ENCODE measurements around the gene POU2AF2. TPM values are rescaled to one million over a fixed set of nuclear protein-coding genes. Genes with fewer than 3 reads are reported as not detected.
"Not testable (repeated sequence)": the region's sequence is repeated elsewhere in the genome, so short reads cannot be mapped to it uniquely, and the experiment has no call there.

The POU2AF2 gene
- total RNA-seq, 1 donor from 2014 or later, result not detected

- H3K4me3 Mint-ChIP-seq (ENCODE audit: low read depth), result no peak overlapping the region
- peaks cover 16% of the 10 kb centered on the region for H3K9me3 Mint-ChIP-seq (ENCODE audit: low read depth)
- no peak overlapping the region for H3K27ac Mint-ChIP-seq
- H3K27me3 Mint-ChIP-seq, result peaks cover 7% of the 10 kb centered on the region
- H3K36me3 Mint-ChIP-seq (ENCODE audit: insufficient read depth), result no peaks in the 10 kb centered on the region
- no peak for DNase-seq (ENCODE audit: low spot score, unreplicated experiment)
- H3K4me1 Mint-ChIP-seq (ENCODE audit: low read depth), result no peaks in the 10 kb centered on the region
- TF ChIP-seq, protein P1, sequence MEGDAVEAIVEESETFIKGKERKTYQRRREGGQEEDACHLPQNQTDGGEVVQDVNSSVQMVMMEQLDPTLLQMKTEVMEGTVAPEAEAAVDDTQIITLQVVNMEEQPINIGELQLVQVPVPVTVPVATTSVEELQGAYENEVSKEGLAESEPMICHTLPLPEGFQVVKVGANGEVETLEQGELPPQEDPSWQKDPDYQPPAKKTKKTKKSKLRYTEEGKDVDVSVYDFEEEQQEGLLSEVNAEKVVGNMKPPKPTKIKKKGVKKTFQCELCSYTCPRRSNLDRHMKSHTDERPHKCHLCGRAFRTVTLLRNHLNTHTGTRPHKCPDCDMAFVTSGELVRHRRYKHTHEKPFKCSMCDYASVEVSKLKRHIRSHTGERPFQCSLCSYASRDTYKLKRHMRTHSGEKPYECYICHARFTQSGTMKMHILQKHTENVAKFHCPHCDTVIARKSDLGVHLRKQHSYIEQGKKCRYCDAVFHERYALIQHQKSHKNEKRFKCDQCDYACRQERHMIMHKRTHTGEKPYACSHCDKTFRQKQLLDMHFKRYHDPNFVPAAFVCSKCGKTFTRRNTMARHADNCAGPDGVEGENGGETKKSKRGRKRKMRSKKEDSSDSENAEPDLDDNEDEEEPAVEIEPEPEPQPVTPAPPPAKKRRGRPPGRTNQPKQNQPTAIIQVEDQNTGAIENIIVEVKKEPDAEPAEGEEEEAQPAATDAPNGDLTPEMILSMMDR (IDR thresholded peaks at IDR 0.05; ENCODE audit: unreplicated experiment), result no peak
Observed at GRCh38 chr11:111319296-111319695, 73.8 kb downstream of the POU2AF2 start.

DNA sequence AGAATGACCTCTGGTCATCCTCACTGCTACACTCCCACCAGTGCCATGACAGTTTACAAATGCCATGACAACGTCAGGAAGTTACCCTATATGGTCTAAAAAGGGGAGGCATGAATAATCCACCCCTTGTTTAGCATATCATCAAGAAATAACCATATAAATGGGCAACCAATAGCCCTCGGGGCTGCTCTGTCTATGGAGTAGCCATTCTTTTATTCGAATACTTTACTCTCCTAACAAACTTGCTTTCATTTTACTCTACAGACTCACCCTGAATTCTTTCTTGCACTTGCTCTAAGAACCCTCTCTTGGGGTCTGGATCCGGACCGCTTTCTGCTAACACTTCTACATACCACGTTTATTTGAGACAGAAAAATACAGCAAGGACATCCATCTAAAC lies 74.7 kb downstream of the POU2AF2 start:
- not testable (repeated sequence) for H3K9me3 Mint-ChIP-seq (ENCODE audit: low read depth); H3K36me3 Mint-ChIP-seq (ENCODE audit: insufficient read depth); DNase-seq (ENCODE audit: low spot score, unreplicated experiment); H3K27ac Mint-ChIP-seq; H3K4me3 Mint-ChIP-seq (ENCODE audit: low read depth); H3K4me1 Mint-ChIP-seq (ENCODE audit: low read depth)
- peaks cover 11% of the 10 kb centered on the region for H3K27me3 Mint-ChIP-seq

- H3K4me3 Mint-ChIP-seq (ENCODE audit: low read depth), result no peak overlapping the region
- H3K4me1 Mint-ChIP-seq (ENCODE audit: low read depth), result no peaks in the 10 kb centered on the region
- TF ChIP-seq, protein P1 (IDR thresholded peaks at IDR 0.05; ENCODE audit: unreplicated experiment), result no peak
- H3K27ac Mint-ChIP-seq, result no peak overlapping the region
- no peak for DNase-seq (ENCODE audit: low spot score, unreplicated experiment)
- no peaks in the 10 kb centered on the region for H3K36me3 Mint-ChIP-seq (ENCODE audit: insufficient read depth)
- peaks cover 8% of the 10 kb centered on the region for H3K9me3 Mint-ChIP-seq (ENCODE audit: low read depth)
- peaks cover 14% of the 10 kb centered on the region for H3K27me3 Mint-ChIP-seq
Observed at GRCh38 chr11:111320728-111321568, 75.4 kb downstream of the POU2AF2 start.

DNA sequence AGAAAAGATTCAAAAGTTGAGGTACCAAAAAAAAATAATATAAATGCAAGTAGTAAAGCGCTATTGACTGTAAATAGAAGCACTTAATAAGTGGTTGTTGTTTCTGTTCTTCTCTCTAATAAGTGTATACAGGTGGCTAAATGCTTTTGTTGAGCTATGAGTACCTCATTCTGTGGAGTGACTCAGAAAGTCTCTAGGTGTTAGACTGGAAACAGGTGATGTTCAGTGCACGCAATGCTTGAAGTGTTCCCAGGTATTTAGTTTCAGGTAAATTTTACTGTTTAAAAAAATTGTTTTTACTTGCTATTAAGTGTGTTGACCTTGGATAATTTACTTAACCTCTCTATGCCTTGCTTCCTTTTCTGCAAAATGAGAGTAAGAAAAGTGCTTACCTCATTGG lies 77.0 kb downstream of the POU2AF2 start:
- H3K27ac Mint-ChIP-seq, result no peak overlapping the region
- DNase-seq (ENCODE audit: low spot score, unreplicated experiment), result no peak
- no peaks in the 10 kb centered on the region for H3K9me3 Mint-ChIP-seq (ENCODE audit: low read depth)
- TF ChIP-seq, protein P1 (IDR thresholded peaks at IDR 0.05; ENCODE audit: unreplicated experiment), result no peak
- H3K4me1 Mint-ChIP-seq (ENCODE audit: low read depth), result no peaks in the 10 kb centered on the region
- no peaks in the 10 kb centered on the region for H3K36me3 Mint-ChIP-seq (ENCODE audit: insufficient read depth)
- peaks cover 16% of the 10 kb centered on the region for H3K27me3 Mint-ChIP-seq
- H3K4me3 Mint-ChIP-seq (ENCODE audit: low read depth), result no peak overlapping the region

- DNase-seq (ENCODE audit: low spot score, unreplicated experiment), result no peak
- Mint-ChIP-seq H3K27ac (no peak overlapping the region), H3K9me3 (ENCODE audit: low read depth) (no peaks in the 10 kb centered on the region), H3K27me3 (peaks cover 16% of the 10 kb centered on the region), H3K4me1 (ENCODE audit: low read depth) (no peaks in the 10 kb centered on the region), H3K4me3 (ENCODE audit: low read depth) (no peak overlapping the region), H3K36me3 (ENCODE audit: insufficient read depth) (no peaks in the 10 kb centered on the region)
- TF ChIP-seq, protein P1 (IDR thresholded peaks at IDR 0.05; ENCODE audit: unreplicated experiment), result no peak
Observed at GRCh38 chr11:111324277-111324720, 78.8 kb downstream of the POU2AF2 start.

GRCh38 chr11:111325259-111325658 lies 79.7 kb downstream of the POU2AF2 start:
- Mint-ChIP-seq H3K27me3 (peaks cover 16% of the 10 kb centered on the region), H3K9me3 (ENCODE audit: low read depth) (no peaks in the 10 kb centered on the region), H3K27ac (no peak overlapping the region), H3K36me3 (ENCODE audit: insufficient read depth) (no peaks in the 10 kb centered on the region), H3K4me1 (ENCODE audit: low read depth) (no peaks in the 10 kb centered on the region), H3K4me3 (ENCODE audit: low read depth) (no peak overlapping the region)
- TF ChIP-seq, protein P1 (IDR thresholded peaks at IDR 0.05; ENCODE audit: unreplicated experiment), result no peak
- DNase-seq (ENCODE audit: low spot score, unreplicated experiment), result no peak
